Loucy (cell line): ENCODE data around the gene KAZALD1.

Experiments used
- CTCF ChIP-seq: fragments of 200-600 bp; sonication (generic); conservative IDR thresholded peaks from 2 replicates; pipeline ENCODE4 v1.5.1; 2014; ENCODE audit warnings: mild to moderate bottlenecking, antibody characterized with exemption, low read length
- EZH2phosphoT487 ChIP-seq: fragments of 200-600 bp; IDR thresholded peaks from 2 replicates; pipeline ENCODE4 v1.6.1; 2018; ENCODE audit warnings: antibody characterized with exemption, mild to moderate bottlenecking, moderate library complexity, borderline replicate concordance

GRCh38 chr10:101053516-101053915 is 8.3 kb upstream of the KAZALD1 start:
- TF ChIP-seq CTCF, result no peak
- no peak for TF ChIP-seq EZH2phosphoT487
